Left renal pelvis (tissue), 4 donors: ENCODE results near the gene RBM47. TPM values are rescaled to one million over a fixed set of nuclear protein-coding genes. Genes with fewer than 3 reads are reported as not detected.

Experiments used
- DNase-seq, 4 donors: peaks; one replicate each; pipeline ENCODE4 v3.0.0-alpha.2; 2013; ENCODE audit warnings: low read depth in 4 of 4, low spot score in 3 of 4
- polyA plus RNA-seq, 4 donors: library from polyadenylated mRNA; unstranded; fragments of 120-200 nt; gene quantifications; one replicate each; pipeline ENCODE4 v1.2.1, GENCODE V29; 2013; ENCODE audit not compliant: insufficient read length in 4 of 4

RBM47 gene
- polyA plus RNA-seq, 4 donors: 4.4 to 93.5 (median 87.3) TPM

DNA sequence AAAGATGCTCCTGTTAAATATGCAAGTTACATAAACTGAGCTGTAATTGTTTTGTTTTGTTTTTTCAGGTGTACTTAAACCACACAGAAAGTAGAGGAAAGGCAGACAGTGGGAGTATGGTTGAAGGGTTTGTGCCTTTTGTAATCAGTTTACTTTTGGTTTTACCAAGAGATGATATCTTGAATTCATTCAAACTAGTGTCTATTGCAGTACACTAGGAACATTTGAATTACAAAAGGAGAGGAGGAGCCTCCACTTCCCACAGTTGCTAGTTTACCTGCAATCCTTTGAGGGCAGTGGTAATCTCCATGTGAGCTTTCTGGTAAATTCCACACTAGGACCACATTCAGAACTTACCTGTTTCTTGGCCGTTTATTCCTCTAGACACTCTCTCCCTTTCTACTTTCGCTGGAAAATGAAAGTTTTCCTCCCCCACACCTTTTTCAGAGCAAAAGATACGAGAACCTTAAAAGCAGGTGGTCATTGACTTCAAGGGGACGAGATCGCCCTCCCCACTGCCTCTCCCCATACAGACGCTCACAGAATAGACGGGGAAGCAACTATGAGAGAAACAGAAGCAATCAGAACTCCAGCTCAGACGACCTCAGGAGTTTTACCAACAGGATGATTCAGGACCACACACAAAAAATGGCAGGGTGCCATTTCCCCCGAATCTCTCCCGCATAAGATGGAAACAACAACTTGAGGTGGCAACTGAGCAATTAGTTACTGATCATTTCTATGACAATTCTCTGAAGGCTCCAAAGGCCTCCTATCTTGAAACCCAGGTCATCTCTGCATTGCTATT lies 3.3 kb downstream of the RBM47 start:
- DNase-seq: no peak

DNA sequence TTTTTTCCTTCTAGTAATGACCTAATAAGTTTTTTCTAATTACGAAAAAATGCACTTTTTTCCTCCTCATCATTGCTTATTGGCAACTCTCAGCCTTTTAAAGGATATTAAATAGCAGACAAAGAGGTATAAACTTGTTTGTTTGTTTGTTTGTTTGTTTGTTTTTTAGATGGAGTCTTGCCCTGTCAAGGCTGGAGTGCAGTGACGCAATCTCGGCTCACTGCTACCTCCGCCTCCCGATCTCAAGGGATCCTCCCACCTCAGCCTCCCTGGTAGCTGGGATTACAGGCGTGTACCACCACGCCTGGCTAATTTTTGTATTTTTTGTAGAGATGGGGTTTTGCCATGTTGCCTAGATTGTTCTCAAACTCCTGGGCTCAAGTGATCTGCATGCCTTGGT lies 6.0 kb downstream of the RBM47 start:
- DNase-seq: no peak

DNA sequence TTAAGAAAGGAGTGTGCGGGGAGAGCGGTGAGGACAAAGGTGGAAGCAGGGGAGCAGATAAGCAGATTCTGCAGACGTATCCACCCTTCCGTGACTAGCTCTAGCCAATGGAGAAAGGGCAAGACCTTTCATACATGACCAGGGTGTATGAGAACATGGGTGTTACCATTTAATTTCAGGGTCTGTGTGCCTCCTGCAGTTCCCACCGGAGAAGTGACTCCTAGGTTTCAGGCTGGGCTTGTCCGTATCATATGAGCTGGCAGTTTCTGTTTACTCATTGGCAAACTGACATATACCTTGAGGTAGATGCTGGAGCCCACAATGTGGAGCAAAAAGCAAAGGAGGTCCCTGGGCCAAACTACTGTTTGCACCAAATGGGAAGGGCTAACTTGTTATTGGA lies 6.8 kb downstream of the RBM47 start:
- no peak for DNase-seq

DNA sequence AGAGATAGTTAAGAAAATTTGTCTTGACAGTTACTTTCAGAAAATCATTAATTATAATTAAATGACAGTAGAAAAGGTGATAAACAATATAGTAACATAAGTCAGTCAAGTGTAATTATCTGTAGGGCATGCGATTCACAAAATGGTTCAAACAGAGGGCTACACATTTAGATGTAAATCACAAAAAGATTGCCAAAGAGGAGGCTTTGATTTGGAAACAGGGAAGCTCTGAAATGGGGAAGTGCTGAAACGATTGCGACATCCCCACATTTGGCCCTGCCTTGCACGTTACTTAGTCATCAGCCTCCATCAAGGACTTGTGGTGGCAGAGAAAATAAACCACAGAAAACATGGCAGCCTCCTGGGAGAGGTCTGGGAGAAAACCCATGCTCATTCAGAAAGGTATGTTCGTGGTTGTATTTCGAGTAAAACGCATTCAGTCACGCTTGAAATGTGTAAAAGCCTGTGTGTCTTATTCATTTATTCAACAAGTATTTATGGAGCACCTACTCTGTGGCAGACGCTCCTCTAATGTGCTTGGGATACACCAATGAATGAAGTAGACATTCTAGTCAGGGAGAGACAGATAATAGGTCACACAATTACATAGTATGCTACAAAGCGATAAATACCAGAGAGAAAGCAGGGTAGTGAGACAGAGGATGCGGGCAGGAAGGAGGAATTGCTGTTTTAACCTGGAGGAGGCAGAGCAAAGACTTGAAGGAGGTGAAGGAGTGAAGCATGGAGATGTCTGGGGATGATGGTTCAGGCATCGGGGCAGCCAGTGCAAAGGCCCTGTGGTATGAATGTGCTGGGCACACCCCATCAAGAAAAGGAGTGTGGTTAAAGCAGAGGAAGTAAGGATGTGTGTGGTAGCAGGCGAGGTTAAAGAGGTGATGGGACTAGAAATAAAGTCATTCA lies 7.8 kb downstream of the RBM47 start:
- DNase-seq: no peak

DNA sequence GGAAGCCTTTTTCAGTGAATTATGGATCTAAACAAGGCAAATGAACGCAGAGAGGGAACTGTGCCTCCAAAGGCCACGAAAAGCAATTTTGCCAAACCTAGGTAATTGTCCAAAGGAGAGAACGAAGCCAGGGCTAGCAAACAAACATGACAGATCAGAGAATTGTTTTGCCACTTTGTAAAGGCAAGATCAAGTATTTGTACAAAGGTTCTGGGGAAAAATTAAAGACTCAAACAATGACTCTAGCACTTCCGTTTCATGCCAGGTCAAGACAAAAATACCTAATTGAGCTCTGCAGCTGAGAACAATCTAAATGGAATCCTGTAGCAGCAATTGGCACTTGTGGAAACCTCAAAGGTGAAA lies 8.5 kb downstream of the RBM47 start:
- no peak for DNase-seq

DNA sequence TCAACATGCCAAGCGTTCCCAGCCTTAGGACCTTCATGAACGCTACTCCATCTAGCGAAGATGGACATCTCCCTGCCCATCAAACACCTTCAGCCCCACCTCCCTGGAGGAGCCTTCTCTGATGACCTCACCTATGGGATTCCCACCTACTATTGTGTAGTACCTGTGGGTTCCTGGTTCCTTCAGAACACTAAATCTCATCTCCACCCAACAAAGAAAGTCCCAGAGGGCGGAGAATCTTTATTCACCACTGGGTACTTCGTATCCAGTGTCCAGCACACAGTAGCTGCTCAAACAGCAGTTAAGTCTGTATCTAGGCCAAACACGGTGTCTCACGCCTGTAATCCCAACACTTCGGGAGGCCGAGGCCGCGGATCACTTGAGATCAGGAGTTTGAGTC lies 10.1 kb downstream of the RBM47 start:
- no peak for DNase-seq

DNA sequence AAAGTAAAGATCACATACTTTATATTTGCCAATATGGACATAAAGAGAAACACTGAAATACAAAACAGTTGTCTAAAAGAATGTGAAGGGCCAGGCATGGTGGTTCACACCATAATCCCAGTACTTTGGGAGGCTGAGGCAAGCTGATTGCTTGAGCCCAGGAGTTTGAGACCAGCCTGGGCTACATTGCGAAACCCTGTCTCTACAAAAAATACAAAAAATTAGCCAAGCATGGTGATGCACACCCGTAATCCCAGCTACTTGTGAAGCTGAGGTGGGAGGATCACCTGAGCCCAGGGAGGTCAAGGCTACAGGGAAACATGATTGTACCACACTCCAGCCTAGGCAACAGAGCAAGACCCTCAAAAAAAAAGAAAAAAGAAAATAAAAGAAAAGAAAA lies 11.8 kb downstream of the RBM47 start:
- no peak for DNase-seq

DNA sequence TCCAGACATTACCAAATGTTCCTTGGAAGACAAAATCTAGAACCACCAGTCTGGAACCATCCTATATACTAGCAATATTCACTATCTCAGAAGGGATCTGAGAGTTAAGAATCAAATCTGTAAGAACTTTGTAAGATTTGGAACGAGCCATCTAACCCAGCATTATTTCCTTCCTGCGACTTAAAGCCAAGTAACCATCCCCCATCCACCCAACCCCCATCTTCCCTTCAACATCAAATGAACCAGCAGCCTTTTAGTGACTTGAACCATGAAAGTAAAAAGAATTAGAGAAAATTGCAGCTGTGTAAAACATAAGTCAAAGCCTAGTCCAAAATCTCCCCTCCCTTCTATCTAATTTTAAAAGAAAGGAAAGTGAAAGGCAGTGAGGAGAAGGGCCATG lies 15.6 kb downstream of the RBM47 start:
- no peak for DNase-seq

DNA sequence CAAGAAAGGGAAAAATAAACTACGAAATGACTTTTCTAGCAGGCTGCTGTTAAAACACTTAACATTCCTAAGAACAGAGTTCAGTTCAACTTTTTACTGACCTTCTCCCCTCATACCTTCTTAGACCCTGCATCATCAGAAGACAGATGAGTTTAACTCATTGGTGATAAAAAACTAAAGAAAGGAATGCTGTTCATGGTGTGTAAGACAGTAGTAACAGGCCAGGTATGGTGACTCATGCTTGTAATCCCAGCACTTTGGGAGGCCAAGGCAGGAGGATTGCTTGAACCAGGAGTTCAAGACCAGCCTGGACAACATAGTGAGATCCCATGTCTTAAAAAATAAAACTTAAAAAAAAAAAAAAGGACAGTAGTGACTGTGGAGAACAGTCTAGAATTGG lies 16.2 kb downstream of the RBM47 start:
- no peak for DNase-seq

DNA sequence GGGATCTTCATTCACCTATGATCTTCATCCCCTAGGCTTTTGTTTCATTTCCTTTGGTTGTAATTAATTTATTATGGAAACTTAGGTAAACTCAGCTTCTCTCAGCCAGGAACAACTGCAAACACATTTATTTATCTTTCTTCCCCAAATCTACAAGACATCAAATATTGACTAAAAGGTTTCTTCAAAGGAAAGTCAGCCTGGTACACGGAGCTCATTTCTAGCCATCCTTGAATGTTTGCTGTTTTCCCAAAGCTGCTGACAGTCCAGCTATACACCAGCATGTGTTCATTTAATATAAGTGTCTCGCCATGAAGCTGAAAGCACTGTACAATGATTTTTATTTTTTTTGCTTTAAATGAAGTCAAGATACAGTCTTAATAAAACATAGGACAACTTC lies 16.8 kb downstream of the RBM47 start:
- no peak for DNase-seq

DNA sequence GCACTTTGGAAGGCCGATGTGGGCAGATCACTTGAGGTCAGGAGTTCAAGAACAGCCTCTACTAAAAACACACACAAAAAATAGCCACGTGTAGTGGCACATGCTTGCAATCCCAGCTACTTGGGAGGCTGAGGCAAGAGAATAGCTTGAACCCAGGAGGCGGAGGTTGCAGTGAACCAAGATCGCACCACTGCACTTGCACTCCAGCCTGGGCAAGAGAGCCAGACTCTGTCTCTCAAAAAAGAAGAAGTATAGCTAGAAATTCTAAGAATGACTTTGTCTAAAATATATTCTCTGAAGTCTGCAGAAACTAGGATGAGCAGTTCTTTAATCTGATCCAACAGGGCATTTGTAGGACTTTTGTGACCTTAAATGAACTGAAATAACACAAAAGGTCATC lies 17.4 kb downstream of the RBM47 start:
- no peak for DNase-seq

DNA sequence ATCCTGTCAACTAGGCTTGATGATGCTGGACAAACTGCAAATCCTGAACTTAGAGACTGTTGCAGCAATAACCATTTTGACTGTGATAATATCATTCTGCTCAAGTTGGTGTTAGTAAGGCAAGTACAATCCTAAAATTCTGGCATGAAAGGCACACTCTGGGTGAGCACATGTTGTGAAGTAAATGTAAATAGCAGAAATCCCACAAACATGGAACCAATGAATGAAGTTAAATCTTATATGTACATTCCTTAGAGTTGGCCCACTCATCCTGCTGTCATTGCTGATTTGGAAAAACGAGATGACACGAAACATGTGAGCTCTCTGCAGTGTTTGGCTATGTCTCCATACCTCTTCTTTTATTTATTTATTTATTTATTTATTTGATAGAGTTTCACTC lies 21.0 kb downstream of the RBM47 start:
- DNase-seq: no peak

DNA sequence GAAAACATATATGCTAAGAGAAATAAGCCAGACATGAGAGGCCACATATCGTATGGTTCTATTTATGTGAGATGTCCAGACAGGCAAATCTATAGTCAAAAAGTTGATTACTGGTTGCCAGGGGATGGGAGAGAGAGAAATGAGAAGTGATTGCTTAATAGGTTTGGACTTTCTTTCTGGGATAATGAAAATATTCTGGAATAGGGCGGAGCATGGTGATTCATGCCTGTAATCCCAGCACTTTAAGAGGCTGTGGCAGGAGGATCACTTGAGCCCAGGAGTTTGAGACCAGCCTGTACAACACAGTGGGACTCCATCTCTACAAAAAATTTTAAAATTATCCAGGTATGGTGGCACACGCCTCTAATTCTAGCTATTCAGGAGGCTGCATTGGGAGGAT lies 22.4 kb downstream of the RBM47 start:
- no peak for DNase-seq

DNA sequence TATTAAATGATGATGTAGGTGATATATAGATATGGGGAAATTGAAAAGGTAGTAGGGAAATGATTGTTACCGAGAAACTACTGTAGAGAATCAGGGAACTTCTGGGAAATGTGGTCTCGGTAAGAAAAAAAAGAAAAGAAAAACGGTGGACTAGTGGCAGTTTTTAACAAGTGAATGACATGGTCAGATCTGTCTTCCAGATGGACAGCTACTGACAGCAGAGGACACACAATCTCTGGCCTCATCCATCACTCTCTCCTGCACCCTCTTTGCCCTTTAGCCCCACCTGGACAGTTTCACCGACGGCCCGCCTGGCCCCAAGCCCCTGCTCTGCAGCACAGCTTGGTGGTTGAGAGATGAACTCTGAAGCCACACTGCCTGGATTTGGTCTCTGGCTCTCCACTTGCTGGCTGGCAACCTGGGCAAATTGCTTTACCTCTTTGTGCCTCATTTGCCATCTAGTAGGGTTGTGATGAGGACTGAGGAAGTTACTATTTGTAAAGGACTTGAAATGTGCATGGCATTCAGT lies 23.4 kb downstream of the RBM47 start:
- DNase-seq: no peak

DNA sequence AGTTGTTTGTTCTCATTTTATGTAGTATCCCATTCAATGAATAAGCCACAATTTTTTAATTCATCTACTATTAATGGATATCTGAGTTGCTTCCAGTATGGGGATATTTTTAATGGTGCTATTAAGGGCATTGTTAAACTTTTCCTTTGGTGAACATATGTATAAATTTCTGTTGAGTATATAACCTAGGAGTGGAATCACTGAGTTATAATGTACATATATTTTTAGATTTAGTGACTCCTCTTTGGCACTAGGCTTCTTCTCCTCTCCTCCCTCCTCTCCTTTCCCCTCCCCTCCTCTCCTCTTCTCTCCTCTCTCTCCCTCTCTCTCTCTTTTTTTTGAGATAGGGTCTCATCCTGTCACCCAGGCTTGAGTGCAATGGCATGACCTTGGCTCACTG lies 26.4 kb downstream of the RBM47 start:
- DNase-seq: no peak

DNA sequence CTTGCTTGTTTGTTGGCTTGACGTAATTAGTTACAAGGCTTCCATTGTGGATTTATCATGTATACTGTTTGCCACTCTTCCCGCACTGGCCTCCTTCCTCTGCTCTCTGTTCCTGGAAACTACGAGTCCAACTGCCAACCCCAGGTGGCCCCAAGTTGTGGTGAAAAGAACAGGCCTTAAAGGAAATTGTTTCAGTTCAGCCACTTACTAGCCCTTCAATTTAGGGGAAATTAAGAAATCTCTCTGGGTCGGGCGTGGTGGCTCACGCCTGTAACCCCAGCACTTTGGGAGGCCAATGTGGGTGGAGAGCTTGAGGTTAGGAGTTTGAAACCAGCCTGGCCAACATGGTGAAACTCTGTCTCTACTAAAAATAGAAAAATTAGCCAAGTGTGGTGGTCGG lies 28.0 kb downstream of the RBM47 start:
- no peak for DNase-seq

DNA sequence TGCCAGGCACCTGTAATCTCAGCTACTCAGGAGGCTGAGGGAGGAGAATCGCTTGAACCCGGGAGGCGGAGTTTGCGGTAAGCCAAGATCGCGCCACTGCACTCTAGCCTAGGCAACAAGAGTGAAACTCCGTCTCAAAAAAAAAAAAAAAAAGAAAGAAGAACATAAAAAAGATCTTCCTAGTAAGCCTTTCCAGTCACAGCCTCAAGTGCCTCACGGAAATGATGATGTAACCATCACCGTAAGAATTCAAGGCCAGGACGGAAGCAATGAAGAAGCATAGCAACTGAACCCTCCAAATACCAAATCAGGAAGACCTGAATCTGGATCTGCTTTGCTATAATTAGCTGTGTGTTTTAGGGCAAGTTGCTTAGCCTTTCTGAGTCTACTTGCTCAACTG lies 28.8 kb downstream of the RBM47 start:
- no peak for DNase-seq

DNA sequence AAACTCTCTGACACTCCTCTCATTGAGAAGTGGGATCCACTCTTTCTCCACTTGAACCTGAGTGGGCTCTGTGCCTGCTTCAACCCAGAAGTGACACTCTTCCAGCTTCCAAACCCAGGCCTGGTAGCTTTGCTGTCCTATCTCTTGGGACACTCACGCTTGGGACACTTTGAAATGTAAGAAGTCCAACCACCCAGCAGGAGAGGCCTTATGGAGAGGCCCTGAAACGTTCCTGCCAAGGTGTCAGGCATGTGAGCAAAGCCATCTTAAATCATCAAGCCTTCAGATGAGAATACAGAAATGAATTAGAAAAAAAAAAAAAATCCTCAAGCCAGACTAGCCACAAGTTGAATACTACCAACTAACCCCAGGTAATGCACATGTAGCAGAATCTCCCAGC lies 30.2 kb downstream of the RBM47 start:
- no peak for DNase-seq

DNA sequence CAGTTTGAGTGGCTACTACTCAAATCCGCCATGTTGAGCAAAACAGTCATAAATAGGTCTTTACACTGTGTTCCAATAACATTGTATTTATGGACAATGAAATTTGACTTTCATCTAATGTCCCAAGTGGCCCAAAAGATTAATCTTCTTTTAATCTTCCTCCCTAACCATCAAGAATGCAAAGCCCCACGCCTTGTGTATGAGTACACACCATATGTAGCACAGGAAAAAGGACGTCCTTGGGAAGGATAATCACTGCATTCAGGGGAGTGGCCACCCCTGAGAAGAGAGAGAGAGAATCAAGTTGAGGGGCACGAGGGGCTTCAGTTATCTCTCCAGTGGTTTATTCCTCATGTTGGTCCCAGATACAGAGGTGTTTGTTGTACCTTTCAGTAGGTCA lies 33.1 kb downstream of the RBM47 start:
- DNase-seq: no peak

DNA sequence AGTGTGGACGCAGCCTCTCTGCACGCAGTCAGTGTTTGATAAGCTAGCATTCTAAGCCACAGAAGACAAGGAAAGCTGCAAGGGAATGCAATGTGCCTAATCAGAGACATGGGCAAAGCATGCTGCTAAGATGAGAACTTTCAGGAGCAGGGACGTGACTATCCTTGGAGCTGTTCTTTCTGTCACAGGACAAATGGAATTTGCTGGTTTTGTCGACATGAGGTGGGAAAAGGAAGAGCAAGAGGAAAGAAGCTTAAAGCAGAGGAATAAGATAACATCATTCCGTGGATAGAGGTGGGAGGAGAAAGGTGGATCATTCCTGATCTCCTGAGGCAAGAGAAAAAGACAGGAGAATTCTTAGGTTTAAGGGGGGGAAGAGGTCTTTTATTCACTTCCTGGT lies 33.7 kb downstream of the RBM47 start:
- no peak for DNase-seq

DNA sequence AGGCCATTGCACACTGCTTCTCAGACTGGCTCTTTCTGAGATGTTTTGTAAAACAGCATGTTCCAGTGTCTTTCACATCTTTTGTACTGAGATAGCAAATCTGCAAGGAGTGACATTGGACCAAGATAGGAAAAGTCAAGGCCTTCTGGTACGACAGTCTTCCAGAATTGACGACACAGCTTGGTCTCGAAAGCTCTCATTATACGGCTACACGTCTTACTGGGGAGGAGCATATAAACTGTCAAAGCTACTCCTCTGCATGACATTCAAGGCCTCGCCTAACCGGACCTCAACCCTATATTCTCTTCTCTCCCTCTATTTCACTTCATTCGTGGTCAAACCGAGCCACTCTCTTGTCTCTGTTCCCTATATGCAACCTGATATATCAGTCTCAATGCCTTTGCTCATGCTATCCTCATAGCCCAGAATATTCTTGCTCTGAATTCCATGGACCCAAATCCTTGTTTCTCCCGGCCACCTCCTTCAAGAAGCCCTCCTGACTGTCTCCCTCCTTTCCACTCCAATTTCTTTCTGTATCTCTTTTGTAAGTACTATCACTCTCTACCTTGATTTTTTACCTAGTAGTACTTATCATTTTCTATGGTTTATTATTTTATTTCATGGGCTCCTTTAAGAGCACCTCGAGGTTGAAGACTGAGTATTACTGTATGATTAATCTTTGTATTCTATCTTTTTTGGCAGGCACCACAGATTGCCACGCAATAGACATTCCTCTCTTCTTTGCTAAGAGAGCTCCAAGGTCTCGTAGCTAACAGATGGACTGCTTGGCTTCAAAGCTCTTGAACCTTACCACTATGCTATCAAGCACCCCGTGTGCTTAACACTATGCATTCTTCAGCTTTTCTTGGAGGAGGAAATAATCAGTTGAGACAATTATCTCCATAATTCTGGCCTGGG lies 35.1 kb downstream of the RBM47 start:
- no peak for DNase-seq
